IPS-18a (cell line): ENCODE measurements around the gene ZBTB17.

Experiments
- H3K27ac ChIP-seq: one replicate; pipeline ENCODE4 v1.5.1; 2013; ENCODE audit warnings: low read length
- H3K27me3 ChIP-seq: one replicate; pipeline ENCODE4 v1.6.1; 2013; ENCODE audit warnings: mild to moderate bottlenecking, low read length; ENCODE audit not compliant: control insufficient read depth, insufficient read depth
- H3K36me3 ChIP-seq: one replicate; pipeline ENCODE4 v1.6.1; 2013; ENCODE audit warnings: low read depth, low read length; ENCODE audit not compliant: control insufficient read depth
- H3K4me1 ChIP-seq: one replicate; pipeline ENCODE4 v1.6.1; 2013; ENCODE audit warnings: low read depth, low read length; ENCODE audit not compliant: control insufficient read depth
- H3K4me3 ChIP-seq: one replicate; pipeline ENCODE4 v1.5.1; 2013; ENCODE audit warnings: low read length
- H3K9ac ChIP-seq: one replicate; pipeline ENCODE4 v1.6.1; 2013; ENCODE audit warnings: mild to moderate bottlenecking, low read length, moderate library complexity
- H3K9me3 ChIP-seq: one replicate; pipeline ENCODE4 v1.6.1; 2013; ENCODE audit warnings: low read depth, low read length; ENCODE audit not compliant: control insufficient read depth

Gene ZBTB17

GRCh38 chr1:15947382-15948090 is 28.4 kb downstream of the ZBTB17 start:
- Histone ChIP-seq H3K9me3 (no peaks in the 10 kb centered on the region), H3K4me1 (peaks cover 14% of the 10 kb centered on the region), H3K9ac (no peak overlapping the region), H3K27me3 (no peaks in the 10 kb centered on the region), H3K27ac (no peak overlapping the region), H3K36me3 (peaks cover 23% of the 10 kb centered on the region), H3K4me3 (no peak overlapping the region)

GRCh38 chr1:15946571-15947381 is 29.1 kb downstream of the ZBTB17 start:
- H3K4me3 ChIP-seq, result no peak overlapping the region
- H3K27ac ChIP-seq, result no peak overlapping the region
- H3K9me3 ChIP-seq, result no peaks in the 10 kb centered on the region
- no peaks in the 10 kb centered on the region for H3K27me3 ChIP-seq
- H3K36me3 ChIP-seq, result peaks cover 27% of the 10 kb centered on the region
- peaks cover 14% of the 10 kb centered on the region for H3K4me1 ChIP-seq
- H3K9ac ChIP-seq, result no peak overlapping the region

- Histone ChIP-seq H3K9me3 (no peaks in the 10 kb centered on the region), H3K27ac (no peak overlapping the region), H3K27me3 (no peaks in the 10 kb centered on the region), H3K9ac (no peak overlapping the region), H3K4me3 (no peak overlapping the region), H3K36me3 (peaks cover 27% of the 10 kb centered on the region), H3K4me1 (peaks cover 14% of the 10 kb centered on the region)
Observed at GRCh38 chr1:15945832-15946448, 30.0 kb downstream of the ZBTB17 start.

- Histone ChIP-seq H3K36me3 (peaks cover 31% of the 10 kb centered on the region), H3K27ac (no peak overlapping the region), H3K9ac (no peak overlapping the region), H3K27me3 (no peaks in the 10 kb centered on the region), H3K9me3 (no peaks in the 10 kb centered on the region), H3K4me1 (peaks cover 13% of the 10 kb centered on the region), H3K4me3 (no peak overlapping the region)
Observed at GRCh38 chr1:15945011-15945831, 30.7 kb downstream of the ZBTB17 start.

- H3K4me1 ChIP-seq, result peaks cover 8% of the 10 kb centered on the region
- no peak overlapping the region for H3K27ac ChIP-seq
- H3K4me3 ChIP-seq, result no peak overlapping the region
- no peaks in the 10 kb centered on the region for H3K9me3 ChIP-seq
- no peak overlapping the region for H3K9ac ChIP-seq
- no peaks in the 10 kb centered on the region for H3K27me3 ChIP-seq
- peaks cover 35% of the 10 kb centered on the region for H3K36me3 ChIP-seq
Observed at GRCh38 chr1:15944308-15945010, 31.4 kb downstream of the ZBTB17 start.

GRCh38 chr1:15943992-15944307 is 32.0 kb downstream of the ZBTB17 start:
- H3K36me3 ChIP-seq, result peaks cover 40% of the 10 kb centered on the region
- no peaks in the 10 kb centered on the region for H3K9me3 ChIP-seq
- H3K4me3 ChIP-seq, result no peak overlapping the region
- no peak overlapping the region for H3K27ac ChIP-seq
- H3K9ac ChIP-seq, result no peak overlapping the region
- peaks cover 3% of the 10 kb centered on the region for H3K4me1 ChIP-seq
- H3K27me3 ChIP-seq, result no peaks in the 10 kb centered on the region

GRCh38 chr1:15943328-15943991 is 32.4 kb downstream of the ZBTB17 start:
- Histone ChIP-seq H3K9me3 (no peaks in the 10 kb centered on the region), H3K27me3 (no peaks in the 10 kb centered on the region), H3K4me3 (no peak overlapping the region), H3K36me3 (peaks cover 45% of the 10 kb centered on the region), H3K27ac (no peak overlapping the region), H3K4me1 (peaks cover under 1% of the 10 kb centered on the region), H3K9ac (no peak overlapping the region)

- Histone ChIP-seq H3K27ac (no peak overlapping the region), H3K9me3 (no peaks in the 10 kb centered on the region), H3K4me3 (no peak overlapping the region), H3K4me1 (no peaks in the 10 kb centered on the region), H3K9ac (no peak overlapping the region), H3K36me3 (peaks cover 46% of the 10 kb centered on the region), H3K27me3 (no peaks in the 10 kb centered on the region)
Observed at GRCh38 chr1:15942661-15943327, 33.1 kb downstream of the ZBTB17 start.

- Histone ChIP-seq H3K9me3 (no peaks in the 10 kb centered on the region), H3K4me3 (no peak overlapping the region), H3K36me3 (peaks cover 53% of the 10 kb centered on the region), H3K27me3 (no peaks in the 10 kb centered on the region), H3K4me1 (no peaks in the 10 kb centered on the region), H3K27ac (no peak overlapping the region), H3K9ac (no peak overlapping the region)
Observed at GRCh38 chr1:15941899-15942660, 33.8 kb downstream of the ZBTB17 start.
